NK-92 treated with Interleukin-12 subunit alpha and Interleukin-12 subunit beta, amount 100 ng/mL, for 24 hours (cell line): ENCODE results near the gene CYP26B1.
"Not testable (repeated sequence)": the region's sequence is repeated elsewhere in the genome, so short reads cannot be mapped to it uniquely, and the experiment has no call there.

Experiments
- DNase-seq: peaks from one replicate; lab custom pipeline; 2025; lab: John Stamatoyannopoulos, UW

Gene CYP26B1

GRCh38 chr2:72109291-72109690 lies 38.4 kb downstream of the CYP26B1 start:
- DNase-seq: no peak

GRCh38 chr2:72108121-72108520 lies 39.5 kb downstream of the CYP26B1 start:
- DNase-seq: no peak

GRCh38 chr2:72106978-72107377 lies 40.7 kb downstream of the CYP26B1 start:
- DNase-seq: no peak

- no peak for DNase-seq
Measured at GRCh38 chr2:72104821-72105588, 42.7 kb downstream of the CYP26B1 start.

GRCh38 chr2:72103690-72104089 lies 44.0 kb downstream of the CYP26B1 start:
- no peak for DNase-seq

GRCh38 chr2:72103161-72103560 lies 44.5 kb downstream of the CYP26B1 start:
- DNase-seq: no peak

GRCh38 chr2:72098935-72099334 lies 48.7 kb downstream of the CYP26B1 start:
- DNase-seq: no peak

- DNase-seq: no peak
Measured at GRCh38 chr2:72097276-72097675, 50.4 kb downstream of the CYP26B1 start.

- DNase-seq: no peak
Measured at GRCh38 chr2:72096181-72096580, 51.5 kb downstream of the CYP26B1 start.

- DNase-seq: no peak
Measured at GRCh38 chr2:72095364-72095763, 52.3 kb downstream of the CYP26B1 start.

- no peak for DNase-seq
Measured at GRCh38 chr2:72094701-72095100, 53.0 kb downstream of the CYP26B1 start.

GRCh38 chr2:72092111-72092510 lies 55.6 kb downstream of the CYP26B1 start:
- no peak for DNase-seq

- no peak for DNase-seq
Measured at GRCh38 chr2:72090781-72091482, 56.7 kb downstream of the CYP26B1 start.

- no peak for DNase-seq
Measured at GRCh38 chr2:72090271-72090720, 57.4 kb downstream of the CYP26B1 start.

GRCh38 chr2:72089537-72089936 lies 58.1 kb downstream of the CYP26B1 start:
- no peak for DNase-seq

GRCh38 chr2:72089028-72089427 lies 58.6 kb downstream of the CYP26B1 start:
- no peak for DNase-seq

- not testable (repeated sequence) for DNase-seq
Measured at GRCh38 chr2:72086871-72087633, 60.6 kb downstream of the CYP26B1 start.

- no peak for DNase-seq
Measured at GRCh38 chr2:72085513-72085912, 62.1 kb downstream of the CYP26B1 start.

- DNase-seq: no peak
Measured at GRCh38 chr2:72085036-72085435, 62.6 kb downstream of the CYP26B1 start.

GRCh38 chr2:72084584-72084976 lies 63.1 kb downstream of the CYP26B1 start:
- no peak for DNase-seq

- no peak for DNase-seq
Measured at GRCh38 chr2:72083751-72084583, 63.7 kb downstream of the CYP26B1 start.

GRCh38 chr2:72082887-72083286 lies 64.8 kb downstream of the CYP26B1 start:
- no peak for DNase-seq
